ENCODE results near the gene ZIC1.

The ZIC1 gene

GRCh38 chr3:147395899-147396711 lies 13.1 kb upstream of the ZIC1 start:
- peak; percentile 71 for DNase-seq (ENCODE audit: low spot score)

- DNase-seq (ENCODE audit: low spot score) = no peak
These were observed 12.5 kb upstream of the ZIC1 start for GRCh38 chr3:147396712-147397046.

GRCh38 chr3:147397155-147397874 lies 11.8 kb upstream of the ZIC1 start:
- peak; percentile 89 for DNase-seq (ENCODE audit: low spot score)

DNA sequence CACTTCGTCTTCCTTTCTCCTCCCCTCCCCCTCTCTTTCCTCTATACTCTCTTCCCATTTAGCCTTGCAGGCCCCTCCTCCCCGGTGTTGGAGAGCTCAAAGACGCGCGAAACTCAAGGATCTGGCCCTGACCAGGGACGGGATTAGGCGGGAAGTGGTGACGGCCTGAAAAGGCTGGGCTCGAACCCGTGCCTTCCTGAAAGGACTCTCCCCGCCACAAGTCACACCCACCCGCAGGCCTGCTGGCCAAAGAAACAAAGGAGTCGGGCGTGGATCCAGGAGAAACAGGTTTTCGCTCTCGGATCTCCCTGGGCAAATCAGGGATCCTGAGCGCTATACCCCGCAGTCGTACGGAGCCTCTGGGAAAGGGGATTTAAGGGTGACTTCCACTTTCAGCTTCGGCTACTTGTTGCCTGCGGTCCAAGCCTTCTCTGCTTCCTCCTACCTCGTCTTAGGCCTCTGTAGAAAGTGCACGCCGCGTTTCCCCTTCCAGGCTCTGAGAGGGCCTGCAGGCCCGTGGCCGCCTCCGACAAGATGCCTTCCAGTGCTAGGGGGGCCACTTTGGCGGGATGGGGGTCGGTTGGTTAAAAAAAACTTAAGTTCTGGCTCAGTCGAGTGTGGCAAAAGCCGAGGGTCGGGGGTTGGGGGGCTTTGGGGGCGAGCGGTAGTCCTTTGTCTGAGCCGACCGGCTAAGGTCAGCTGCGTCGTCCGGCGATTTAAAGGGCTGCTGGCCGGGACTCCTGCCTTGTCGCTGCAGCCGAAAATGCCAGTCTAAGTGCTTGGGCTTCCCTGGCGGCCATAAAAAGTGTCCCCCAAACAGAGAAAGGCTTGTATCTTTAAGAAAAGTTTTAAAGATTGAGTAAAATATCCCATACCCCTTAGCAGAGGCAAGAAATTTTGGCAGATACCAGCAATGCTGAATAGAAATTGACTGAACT lies 11.0 kb upstream of the ZIC1 start:
- peak; percentile 69 for DNase-seq (ENCODE audit: low spot score)

DNA sequence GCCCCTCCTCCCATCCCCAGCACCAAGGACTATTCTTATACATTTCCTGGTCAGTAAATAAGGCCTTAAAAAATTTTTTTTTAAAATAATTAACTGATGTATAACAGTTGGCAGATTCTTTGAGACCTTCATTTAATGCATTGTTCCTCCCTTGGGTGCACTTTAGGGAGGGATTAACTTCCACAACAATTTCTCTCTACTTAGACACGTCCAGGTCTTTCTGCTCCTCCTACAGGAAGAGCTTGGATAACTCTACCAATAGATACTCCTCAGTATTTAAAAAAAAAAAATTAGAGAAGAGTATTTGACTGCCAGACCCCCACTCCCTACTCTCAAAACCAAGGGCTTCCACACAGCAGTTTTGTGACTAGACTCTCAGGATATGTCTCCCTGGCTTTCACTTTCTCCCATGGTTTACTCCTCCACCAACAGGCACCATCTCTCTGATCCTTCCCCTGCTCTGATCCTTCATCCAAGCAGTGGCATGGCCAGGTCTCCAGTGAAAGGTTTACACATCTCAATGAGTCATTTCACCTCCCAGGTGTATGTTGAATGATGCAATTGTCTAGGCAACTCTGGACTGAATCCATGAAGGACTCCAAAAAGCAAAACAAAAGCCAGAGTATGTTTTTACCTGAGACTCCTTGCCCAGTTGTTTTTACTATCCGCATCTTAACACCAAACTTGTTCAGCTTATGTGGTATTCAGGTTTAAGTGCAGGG lies 10.2 kb upstream of the ZIC1 start:
- peak; percentile 18 for DNase-seq (ENCODE audit: low spot score)

DNA sequence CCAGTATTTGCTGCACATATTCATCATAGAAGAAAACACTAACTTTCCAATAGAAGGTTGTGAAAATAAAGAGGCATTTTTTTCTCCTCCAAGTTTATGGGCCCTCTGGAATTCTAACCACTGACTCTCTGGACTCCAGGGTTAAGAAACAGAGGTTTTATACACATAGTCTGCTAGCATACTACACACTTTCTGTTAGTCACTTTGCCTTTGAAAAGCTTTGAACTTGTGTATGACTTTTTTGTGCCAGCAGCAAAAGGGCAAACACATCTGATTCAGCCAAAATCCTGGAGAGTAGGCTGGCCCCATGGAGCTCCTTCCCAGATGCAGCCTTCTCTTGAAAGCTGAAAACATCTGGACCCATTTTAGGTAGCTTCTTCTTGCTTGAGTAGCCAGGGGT lies 9.1 kb upstream of the ZIC1 start:
- DNase-seq (ENCODE audit: low spot score) = no peak

DNA sequence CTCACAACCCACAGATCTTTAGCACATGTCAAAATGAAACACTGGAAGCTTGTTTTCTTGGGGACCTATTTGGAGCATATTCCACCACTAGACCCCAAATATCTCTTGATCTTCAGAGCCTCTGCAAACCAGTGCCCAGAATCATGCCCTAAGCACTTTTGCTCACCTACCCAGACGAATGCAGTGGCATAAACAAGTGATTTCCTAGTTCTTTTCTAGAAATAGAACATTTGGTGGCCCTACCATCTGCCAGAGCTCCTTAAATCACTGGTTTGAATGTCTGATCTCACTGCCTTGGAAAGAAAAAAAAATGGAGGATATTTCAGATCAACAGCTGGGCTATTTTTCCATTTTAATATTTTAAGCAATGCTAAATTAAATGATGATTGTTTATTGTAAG lies 8.2 kb upstream of the ZIC1 start:
- DNase-seq (ENCODE audit: low spot score) = no peak

GRCh38 chr3:147401421-147401820 lies 7.7 kb upstream of the ZIC1 start:
- no peak for DNase-seq (ENCODE audit: low spot score)

DNA sequence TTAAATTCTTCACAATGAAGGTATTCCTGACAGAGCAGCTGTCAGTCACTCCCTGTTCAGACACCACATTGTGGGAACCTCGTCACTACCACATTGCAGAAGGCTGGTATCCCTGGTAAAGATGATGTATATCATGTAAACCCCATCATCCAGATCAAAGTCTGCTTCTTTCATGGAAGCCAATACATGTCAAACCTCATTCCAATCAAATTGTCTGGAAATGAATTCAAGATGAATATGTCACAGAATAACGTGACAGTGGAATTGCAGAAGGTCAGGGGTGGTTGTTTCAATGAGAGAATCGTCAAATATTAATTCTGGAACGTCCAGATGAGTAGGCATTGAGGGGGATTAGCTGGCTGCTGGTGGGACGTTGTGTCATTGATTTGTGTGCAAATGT lies 7.0 kb upstream of the ZIC1 start:
- DNase-seq (ENCODE audit: low spot score) = no peak

DNA sequence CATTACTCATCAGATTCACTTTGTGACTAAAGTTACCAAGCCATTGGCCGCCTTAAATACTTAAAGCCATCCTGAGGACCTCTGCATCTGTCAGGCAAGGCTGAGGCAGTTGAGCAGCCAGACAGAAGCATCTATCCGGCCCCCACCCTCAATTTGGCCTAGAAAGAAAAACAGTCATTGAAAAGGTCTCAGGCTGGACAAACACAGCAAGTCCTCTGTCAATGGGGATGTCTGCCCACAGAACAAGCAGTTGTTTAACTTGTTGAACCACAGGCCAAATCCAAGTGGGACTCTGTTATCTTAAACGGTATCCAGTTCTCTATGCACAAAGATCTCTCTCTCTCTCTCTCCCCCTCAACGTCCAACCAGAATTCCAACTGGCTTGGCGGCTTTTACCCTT lies 5.7 kb upstream of the ZIC1 start:
- DNase-seq (ENCODE audit: low spot score) = peak; percentile 22

- DNase-seq (ENCODE audit: low spot score) = peak; percentile 14
These were observed 5.0 kb upstream of the ZIC1 start for GRCh38 chr3:147404000-147404799.

DNA sequence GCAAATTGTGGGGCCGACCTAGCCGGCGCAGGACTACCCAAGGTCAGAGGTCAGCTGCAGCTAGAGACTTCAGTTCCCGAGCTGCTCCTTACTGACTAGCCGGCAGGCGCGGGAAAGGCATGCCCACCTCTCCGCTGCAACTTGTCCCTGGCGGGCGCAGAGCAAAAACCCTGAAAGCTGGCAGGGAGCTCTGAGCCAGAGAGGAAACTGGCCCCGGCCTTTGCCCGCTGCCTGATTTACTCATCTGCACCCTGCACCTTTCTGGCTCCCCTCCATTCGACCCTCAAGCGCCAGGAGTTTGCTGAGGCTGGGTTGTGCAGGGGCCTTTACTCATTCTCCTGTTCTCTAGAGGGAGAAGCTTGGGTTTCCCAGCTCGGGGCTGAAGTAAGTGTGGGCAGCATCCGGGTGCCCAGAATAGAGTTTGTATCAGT lies 4.3 kb upstream of the ZIC1 start:
- DNase-seq (ENCODE audit: low spot score) = peak; percentile 60

DNA sequence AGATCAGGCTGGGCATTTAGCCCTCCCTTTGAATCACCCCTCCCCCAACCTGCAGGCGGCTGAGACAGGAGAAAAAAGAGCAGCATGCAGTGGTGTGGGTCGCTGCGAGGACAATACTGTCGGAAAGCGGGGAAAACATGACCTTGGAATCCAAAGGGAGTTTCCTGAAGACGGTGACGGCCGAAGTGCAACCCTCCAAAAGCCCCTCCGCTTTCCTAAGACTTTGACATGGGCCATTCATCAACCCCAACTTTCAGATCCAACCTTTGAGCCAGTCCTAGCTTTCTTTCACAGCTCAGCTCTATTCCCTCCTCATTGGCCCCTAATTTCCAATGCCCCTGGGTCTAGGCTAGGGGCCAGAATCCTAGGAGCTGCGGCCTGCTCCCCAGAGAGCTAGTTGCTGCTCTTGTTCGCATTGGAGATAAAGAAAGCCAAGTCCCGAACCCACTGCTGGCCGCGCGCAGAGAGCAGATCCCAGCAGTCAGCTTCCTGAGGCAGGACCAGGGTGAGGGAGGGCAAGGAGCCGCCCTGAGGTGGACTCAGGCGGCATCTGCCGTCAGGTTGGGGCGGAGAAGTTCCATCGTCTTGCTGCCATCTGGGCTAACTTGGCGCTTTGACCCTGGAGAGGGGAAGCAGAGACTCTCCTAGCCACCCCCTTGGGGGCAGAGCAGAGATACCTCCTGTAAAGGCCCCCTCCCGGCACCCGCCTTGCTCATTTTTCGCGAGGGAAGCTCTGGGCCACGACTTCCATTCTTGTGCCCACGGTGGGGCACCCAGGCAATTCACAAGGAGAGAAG lies 3.7 kb upstream of the ZIC1 start:
- peak; percentile 60 for DNase-seq (ENCODE audit: low spot score)

GRCh38 chr3:147406028-147406931 lies 2.9 kb upstream of the ZIC1 start, which contains the start of gene ZIC4:
ZIC4 (minus strand) TSS chr3:147406543; CDS start chr3:147402797, 3,746 bp downstream.
- DNase-seq (ENCODE audit: low spot score) = peak; percentile 41

DNA sequence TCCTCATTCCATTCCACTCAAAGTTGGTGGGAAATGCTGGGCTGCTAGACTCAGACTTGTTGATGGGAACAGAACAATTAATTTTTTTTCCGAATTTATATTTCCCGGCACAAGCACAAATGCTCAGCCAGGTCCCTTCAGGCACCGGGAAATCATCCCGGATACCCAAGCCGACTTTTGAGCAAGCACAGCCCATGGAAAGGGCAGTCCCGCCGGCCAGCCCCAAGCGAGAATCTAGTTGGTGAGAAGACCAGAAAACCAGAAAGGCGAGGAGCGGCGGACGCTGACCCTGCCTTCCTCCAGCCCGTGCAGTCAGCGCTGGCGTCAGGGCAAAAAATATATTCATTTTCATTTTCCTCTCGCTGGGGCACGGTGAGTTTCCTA lies 2.1 kb upstream of the ZIC1 start:
- peak; percentile 67 for DNase-seq (ENCODE audit: low spot score)

DNA sequence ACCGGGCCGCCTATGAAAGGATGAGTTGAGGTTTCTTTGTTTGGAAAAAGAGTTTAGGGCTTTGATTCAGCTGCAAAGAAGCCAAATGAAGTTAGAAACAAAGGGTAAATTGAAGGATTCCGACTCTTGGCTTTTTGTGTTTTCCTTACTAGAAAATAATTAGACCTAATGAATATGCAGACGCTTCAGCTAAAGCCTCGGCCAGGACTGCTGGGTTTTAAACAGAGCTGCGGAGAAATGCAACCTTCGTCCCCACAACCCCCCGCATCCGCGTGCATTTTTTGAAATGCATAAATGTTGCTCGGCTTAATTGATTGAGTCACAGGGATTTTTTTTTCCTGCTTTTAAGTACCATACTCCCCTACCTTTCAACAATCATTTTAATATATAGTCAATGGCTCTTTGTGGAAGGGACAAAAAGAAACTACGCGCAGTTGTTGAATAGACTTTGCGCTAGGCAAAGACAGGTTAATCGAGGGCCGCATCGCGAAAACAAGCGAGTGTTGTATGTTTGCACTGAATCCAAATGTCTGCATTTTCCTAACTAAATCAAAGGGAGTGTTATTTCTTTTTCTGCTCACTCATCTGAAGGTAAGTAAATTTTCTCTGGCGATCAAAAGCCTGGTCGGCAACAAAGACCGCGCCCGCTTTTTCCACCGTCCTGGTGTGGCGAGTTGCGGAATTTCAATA lies 1.5 kb upstream of the ZIC1 start:
- DNase-seq (ENCODE audit: low spot score) = peak; percentile 52

DNA sequence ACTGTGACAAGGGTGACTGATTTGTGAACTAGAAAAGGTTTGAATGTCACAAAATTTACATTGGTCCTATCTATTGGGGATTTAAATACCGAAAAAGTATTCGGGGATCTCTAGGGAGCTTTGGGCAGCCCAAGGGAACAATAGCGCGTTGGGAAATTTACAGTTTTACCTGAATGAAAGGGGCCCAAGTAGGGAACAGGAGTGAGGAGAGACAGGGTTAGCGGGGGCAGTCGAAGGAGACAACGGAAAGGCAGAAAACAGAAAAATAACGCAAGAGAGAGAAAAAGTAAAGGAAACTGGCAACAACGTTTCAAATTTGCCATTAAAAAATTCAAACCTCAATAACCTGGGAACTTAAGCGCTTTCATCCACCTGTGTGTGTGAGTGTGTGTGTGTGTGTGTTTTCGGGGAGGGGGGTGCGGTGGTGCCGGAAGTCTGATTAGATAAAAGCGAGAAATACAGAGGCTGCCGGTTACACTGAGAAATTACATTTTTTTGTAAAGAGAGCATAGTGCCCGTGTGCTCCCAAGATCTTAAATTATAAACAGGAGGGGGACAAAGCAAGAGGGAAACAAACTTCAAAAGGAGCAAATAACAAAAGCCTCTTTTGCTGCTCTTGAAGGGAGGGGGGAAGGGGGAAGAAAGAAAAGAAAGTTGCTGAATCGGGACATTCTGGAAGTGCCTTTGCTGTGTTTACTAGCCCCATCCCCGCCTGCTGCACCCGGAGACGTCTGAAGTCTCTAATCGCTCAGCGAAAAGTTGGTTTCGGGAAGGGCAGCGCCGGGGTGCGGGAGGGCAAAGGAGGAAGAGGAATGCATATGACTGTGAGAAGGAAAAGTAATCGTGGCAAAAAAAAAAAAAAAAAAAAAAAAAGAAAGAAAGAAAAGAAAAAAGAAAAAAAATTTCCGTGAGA lies 721 bp upstream of the ZIC1 start:
- DNase-seq (ENCODE audit: low spot score) = peak; percentile 60

All from ecto neural progenitor cell (in vitro differentiated cells).